GM21529 (cell line): Measurements from ENCODE around the gene MCFD2.
"Not testable (repeated sequence)": the region's sequence is repeated elsewhere in the genome, so short reads cannot be mapped to it uniquely, and the experiment has no call there.

Experiments
- ATAC-seq: cut with Tn5 transposase; IDR thresholded peaks from one replicate; pipeline ENCODE4 v1.9.1; 2021; ENCODE audit not compliant: unreplicated experiment

Gene MCFD2

DNA sequence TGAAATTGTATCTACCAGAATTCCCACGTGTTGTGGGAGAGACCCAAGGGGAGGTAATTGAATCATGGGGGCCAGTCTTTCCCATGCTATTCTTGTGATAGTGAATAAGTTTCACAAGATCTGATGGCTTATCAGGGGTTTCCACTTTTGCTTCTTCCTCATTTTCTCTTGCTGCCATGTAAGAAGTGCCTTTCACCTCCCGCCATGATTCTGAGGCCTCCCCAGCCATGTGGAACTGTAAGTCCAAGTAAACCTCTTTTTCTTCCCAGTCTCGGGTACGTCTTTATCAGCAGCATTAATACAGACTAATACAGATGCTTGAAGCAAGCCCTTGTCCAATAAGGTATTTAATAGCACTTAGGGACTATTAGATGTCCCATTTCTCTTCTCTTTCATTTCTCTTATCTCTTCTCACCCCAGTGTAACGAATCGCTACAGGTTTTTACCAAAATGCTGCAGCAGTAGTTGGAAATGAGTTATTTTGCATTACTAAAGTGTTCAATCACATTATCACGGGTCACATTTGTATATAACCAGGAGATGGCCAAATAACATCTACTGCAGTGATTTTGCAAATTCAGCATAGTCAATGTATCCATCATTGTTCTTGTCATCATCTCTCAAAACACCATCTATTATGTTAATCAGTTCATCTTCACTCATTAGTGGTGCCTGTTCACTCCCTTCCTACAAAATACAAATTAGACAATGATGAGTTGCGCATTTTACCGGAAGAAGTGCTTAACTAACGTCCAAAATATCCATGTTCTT, 10.5 kb downstream of the MCFD2 start:
- ATAC-seq, result not testable (repeated sequence)

DNA sequence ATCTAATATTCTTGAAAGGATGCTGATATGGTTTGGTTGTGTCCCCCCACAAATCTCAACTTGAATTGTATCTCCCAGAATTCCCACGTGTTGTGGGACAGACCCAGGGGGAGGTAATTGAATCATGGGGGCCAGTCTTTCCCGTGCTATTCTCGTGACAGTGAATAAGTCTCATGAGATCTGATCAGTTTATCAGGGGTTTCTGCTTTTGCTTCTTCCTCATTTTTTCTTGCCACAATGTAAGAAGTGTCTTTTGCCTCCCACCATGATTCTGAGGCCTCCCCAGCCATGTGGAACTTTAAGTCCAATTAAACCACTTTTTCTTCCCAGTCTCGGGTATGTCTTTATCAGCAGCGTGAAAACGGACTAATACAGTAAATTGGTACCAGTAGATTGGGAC, 12.6 kb downstream of the MCFD2 start:
- ATAC-seq, result not testable (repeated sequence)

DNA sequence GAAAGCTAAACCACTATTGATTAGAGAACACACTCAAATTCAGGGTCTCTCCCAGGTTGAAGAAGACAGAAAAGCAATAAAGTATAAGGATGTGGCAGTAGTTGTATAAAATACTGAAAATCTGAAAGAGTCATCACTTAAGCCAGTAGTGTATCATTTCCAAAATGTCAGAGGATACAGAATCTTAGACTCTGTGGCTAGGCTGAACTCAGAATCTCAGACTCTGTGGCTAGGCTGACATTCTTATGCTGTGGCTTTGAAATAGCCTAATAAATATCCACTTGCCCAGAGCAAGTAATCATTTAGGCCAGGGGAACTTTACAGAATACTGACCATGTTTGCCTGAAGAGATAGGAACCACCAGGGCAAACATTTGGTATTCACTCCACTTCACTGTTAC, 13.1 kb downstream of the MCFD2 start:
- ATAC-seq, result no peak

DNA sequence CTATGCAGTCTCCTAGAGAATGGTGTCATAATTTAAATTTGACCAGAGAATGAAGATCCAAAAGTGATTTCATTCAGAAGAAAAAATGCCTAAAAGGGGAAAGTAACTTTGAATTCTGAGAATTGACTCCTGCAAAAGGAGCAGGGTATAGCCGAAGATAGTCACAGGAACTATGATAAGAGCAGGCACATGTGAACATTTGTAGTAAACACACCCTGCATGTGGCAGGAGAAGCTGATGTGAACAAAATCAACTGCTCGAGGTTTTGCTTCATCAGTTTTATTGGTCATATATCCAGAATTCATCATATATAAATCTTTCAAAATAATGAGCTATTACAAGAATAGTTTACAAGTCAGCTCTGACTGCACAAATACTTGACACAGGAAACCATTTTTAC, 14.0 kb downstream of the MCFD2 start:
- no peak for ATAC-seq

DNA sequence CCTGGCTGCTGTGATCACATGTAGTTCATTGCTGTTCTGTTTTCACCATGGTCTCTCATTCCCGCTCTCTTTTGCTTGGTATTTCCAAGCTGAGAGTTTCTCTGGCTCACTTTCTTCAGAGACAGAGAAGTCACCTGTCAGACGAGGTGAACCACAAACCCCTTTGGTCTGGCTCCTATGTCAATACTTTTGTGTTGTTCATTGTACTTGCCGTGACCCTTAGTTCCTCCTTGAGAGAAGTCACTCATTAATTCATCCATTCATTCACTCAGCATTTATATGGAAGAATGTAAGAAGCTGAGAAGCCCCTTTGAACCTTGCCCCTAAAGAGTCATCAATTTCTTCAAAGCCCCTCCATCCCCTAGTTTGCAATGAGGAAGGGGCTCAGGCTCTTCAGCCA, 15.2 kb downstream of the MCFD2 start:
- ATAC-seq, result no peak

DNA sequence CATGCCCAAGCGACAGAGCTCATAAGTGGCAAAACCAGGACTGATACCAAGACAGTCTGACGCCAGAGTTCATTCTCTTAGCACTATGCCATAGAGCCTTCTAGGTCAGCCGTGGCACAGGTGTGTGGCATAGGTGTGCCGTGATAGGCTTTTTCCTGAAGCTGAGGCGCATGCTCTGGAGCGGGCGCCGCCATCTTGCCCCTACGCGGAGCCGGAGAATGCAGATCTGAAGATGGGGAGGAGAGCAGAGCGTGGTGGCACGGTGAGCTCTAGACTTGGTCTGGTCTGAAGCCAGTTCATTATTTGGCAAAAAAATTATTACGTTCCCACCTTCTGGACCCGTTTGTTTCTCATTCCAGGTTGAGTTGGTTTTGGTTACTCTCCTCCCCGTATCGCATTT, 16.6 kb downstream of the MCFD2 start:
- no peak for ATAC-seq

DNA sequence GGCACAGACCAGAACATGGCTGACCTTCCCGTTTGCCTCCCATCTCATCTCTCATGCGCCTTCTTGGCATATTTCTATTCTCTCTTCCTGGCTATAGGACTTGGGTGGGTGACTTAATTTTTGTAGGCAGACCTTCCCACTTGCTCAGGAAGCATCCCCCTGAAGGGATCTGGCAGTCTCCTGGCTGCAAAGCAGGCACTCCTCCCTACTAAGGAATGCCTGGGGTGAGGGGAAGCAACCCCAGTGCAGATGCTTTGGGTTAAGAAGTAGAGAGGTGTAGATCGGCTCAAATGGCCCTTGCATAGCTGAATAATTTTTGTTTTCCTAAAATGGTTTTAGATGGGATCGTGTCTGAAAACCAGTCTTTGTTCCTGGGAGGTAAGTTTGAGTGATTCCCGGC, 17.6 kb downstream of the MCFD2 start:
- ATAC-seq, result no peak

DNA sequence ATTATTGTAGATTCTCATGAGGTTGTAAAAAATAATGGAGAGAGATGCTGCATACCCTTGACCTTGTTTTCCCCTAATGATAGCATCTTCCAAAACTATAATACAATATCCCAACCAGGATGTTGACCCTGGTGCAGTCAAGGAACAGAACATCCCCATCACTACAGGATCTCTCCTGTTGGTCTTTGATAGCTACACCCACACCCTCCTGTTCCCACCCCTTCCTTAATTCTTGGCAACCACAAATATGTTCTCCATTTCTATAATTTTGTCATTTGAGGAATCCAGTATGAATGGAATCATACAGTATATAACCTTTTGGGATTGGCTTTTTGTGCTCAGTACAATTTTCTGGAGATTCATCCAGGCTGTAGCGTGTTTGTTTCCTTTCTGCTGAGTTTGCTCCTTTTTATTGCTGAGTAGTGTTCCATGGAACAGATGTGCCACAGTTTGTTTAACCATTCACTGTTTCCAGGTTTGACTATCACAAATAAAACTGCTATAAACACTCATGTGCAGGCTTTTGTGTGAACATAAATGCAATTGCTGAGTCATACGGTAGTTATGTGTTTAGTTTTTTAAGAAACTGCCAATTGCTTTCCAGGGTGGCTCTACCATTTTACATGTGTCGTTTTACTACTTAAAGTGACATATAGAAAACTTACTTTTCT, 22.2 kb downstream of the MCFD2 start:
- no peak for ATAC-seq

DNA sequence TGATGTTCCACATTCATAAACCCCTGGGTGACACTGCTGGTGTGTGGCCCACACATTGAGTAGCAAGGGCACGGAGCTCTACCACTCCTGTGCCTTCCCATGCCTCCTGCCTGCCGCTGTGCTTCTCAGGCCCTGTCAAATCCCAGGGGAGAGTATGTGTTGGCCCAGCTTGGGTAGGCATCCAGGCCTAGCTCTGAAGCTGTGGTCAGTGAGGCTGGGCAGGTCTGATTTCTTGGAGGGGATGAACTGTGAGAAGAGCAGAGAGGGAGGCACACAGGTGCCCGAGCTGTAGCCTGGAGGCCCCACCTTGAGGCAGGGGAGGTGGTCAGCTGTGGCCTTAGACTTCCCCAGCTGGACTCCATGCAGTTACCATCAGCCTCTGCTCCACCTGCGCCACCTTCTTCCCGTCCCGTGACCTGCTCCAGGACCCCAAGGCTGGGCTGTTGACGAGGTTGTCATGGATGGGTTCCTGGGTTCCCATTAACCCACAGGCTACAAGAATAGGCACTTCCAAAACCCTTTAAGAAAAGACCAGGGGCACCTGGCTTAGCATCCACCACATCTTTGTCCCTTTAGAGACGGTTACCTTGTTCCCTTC, 23.6 kb downstream of the MCFD2 start:
- ATAC-seq, result no peak

DNA sequence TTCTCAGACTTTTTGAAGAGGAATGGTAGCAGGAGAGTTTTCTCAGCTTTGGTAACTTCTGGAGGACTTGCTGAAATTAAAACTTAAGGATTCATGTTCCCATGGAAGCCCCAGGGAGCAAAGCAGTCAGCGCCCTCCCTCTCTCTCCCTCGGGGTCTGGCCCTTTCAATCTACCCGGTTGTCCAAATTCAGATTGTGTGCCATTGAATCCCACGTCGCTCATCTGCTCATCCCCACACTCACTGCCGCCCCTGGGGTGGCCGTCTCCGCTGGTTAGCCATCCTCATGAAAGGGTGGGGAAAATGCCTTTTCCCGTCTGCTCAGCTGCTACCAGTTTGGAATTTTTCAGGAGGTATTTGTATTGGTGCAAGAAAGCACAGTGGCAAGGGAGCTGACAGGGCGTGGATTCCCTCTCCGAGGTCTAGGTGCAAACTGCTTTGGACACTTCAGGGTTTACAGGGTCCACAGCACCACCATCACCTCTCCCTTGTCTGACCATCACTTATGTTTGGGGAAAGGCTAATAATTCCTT, 27.1 kb downstream of the MCFD2 start:
- no peak for ATAC-seq

DNA sequence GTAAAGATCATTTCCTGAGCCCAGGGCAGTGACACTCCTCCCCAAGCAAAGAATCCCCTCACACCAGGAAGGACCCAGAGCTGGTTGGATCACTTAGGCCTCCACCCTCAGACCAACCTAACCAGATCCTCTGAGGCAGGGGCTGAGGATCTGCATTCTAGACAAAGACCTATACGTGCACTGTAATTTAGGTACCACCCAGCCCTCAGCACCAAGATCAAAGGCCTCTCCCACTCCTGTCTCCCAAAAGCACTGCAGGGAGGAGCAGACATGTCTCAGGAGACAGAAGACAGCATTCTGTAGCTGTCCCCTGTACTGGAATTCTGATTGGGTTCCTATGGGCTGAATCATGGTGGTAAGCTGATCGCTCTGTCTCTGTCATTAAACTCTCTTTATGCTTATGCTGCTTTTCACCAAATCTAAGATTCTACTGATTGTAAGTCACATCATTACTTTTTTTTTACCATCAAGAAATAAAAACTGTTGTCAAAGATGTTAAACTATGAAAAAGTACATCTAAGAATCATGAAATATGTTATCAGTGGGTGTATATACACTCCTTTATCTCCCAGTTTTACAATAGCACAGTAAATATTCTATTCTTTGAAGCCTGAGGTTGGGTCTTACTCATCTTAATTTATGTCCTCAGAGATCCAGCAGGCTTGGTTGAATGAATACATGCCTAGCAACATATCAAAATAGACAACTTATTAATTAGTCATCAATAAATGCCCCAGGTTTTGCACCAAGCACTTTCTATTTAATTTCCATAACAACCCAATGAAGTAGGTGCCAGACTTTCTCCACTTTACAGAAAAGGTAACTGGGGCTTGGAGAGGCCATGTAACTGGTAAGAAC, 28.3 kb downstream of the MCFD2 start:
- no peak for ATAC-seq

DNA sequence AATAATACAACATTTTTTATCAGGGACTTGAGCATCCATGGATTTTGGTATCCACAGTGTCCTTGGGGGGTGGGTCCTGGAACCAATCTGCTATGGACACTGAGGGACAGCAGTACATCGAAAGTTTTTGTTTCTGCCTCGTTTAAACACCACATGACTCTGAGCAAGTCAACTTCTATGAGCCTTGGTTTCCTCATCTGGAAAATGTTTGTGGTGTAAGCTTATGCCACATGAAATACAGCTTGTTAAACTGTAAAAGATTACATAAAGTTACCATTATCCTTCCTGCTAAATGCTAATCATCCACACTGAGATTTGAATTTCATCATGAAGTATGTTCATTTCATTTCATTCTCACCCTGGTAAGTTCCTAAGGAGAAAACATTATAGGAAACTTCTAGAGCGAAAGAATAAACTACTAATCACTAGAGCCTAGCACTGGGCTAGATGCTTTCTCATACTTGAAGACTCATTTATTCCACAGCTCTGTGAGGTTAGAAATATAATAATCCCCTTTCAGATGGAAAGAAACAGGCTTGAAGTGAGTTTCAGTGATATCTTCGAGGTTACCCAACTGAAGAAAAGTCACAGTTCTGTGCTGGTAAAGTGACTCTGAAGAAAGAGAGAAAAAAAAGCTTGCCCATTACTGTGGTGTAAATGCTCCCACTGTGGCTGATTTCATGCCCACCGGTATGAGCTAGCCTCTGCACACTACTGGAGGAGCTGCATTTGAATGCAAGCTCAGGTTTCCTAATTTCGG, 29.2 kb downstream of the MCFD2 start:
- ATAC-seq, result no peak

DNA sequence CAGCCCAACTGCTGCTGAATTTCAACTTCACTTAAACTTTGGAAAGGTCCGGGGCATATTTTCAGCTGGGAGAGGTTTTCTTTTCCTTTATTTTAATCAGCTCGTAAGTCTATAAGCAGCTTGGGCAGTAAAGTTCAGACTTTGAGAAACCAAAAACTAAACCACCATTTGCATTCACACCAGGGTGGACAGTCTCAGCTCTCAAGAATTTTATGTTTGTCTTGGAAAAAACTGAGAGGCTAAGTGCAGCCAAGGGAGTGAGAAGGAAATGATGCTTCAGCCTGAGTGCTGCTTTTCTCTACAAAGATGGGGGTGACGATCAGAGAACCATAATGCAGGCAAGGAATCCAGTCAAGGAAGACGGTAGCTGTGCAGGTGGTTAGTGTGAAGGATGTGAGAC, 30.2 kb downstream of the MCFD2 start:
- no peak for ATAC-seq

DNA sequence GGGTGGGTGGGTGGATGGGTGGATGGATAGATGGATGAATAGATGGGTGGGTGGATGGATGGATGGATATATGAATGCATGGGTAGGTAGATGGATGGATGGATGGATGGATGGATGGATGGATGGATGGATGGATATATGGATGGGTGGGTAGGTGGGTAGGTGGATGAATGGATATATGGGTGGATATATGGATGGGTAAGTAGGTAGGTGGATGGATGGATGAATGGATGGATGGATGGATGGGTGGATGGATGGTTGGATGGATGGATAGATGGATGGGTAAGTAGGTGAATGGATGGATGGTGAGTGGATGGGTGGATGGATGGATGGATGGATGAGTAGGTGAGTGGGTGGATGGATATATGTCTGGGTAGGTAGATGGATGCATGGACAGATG, 36.1 kb downstream of the MCFD2 start:
- ATAC-seq, result no peak

DNA sequence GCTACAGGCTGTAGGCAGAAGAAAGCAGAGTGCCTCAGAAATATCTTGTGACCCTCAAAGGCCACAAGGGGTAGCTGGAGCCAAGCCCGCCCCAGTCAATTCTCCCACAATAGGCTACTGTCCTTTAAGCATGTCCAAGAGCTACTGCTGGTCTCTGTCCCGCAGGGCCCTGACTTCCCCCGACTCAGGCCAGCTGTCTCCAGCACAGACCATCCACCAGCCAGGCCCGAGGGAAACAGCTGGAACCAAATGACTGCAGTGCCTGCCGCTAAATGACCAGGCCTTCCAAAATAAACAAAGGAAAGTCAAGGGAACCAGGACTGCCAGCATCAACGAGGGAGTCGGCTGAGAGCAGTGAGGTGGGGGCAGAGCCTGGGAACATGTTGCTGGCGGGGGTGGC, 36.7 kb downstream of the MCFD2 start:
- no peak for ATAC-seq

DNA sequence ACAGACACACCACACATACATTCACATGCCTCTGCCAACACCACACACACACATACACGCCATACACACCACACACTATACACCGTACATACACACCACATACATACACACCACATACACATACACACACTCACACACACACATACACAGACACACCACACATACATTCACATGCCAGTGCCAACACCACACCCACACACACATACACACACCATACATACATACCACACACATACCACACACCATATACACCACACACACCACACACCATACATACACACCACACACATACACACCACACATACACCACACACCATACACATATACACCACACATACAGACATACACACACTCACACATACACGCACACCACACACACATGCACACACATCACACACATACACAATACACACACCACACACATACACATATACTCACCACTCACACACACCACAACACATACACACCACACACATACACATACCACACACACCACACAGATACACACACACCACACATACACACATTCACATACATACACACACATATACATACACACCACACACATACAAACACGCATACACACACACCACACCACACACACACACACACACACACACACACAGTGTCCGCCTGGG, 37.2 kb downstream of the MCFD2 start:
- no peak for ATAC-seq

DNA sequence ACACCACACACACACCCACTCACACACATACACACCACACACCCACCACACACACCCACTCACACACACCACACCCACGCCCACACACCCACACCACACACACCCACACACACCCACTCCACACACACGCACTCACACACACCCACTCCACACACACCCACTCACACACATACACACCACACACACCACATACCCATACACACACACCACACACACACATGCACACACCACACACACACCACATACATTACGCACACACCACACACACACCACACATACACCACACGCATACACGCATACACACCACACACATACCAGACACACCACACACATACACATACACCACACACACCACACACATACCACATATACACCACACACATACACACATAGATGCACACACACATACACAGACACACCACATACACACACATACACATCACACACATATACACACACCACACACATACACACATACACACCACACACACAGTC, 37.9 kb downstream of the MCFD2 start:
- ATAC-seq, result no peak

DNA sequence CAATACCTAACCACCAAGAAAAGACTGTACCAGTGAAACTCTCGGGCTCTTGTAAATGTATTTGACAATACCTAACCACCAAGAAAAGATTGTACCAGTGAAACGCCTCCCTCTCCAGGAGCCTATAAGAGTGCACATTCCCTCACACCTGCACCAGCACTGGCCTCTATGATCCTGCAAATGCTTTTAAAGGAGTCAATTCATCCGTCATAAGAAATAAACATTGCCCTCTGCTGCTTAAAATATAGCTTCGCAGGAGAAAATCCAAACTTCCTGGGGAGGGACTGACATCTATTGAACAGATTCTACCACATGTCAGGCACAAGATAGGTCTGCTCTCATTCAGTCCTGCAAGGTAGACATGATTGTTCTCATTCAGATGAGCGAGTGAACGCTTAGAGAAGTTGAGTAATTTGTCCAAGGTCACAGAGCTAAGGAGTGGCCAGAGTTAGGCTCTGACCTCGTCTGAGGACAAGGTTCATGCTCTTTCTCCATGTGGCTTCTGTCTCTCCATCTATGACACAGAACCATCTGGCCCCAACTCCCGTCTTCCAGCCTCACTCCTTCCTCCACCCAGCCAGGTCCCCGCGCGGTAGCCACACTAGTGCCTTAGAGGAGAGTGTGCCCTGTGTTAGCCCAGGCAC, 38.7 kb downstream of the MCFD2 start:
- ATAC-seq, result no peak

DNA sequence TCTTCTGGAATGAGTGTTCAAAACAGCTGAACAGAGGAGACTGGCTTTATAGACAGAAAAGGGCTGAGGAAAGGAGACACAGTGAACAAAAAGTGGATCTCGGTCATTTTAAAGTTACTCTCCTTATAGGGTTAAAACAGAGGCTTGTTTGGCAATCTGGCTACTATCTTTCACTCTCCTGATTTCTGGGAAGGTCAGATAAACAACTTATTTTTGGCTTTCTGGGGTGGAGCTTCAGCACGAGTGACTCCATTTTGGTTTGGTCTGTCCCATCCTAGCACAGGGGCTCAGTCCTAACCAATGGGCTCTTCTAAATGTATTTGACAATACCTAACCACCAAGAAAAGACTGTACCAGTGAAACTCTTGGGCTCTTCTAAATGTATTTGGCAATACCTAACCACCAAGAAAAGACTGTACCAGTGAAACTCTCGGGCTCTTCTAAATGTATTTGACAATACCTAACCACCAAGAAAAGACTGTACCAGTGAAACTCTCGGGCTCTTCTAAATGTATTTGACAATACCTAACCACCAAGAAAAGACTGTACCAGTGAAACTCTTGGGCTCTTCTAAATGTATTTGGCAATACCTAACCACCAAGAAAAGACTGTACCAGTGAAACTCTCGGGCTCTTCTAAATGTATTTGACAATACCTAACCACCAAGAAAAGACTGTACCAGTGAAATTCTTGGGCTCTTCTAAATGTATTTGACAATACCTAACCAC, 39.5 kb downstream of the MCFD2 start:
- ATAC-seq, result not testable (repeated sequence)
